Inflammatory macrophage treated with lipopolysaccharide for 1 hour (primary cell): ENCODE measurements around the gene ADAM23.

Experiments used
- DNase-seq, 2 donors: peaks; one replicate each; pipeline ENCODE4 v3.0.0-alpha.2; 2020 to 2022

Gene ADAM23

GRCh38 chr2:206443735-206444527 is 599 bp downstream of the ADAM23 start:
- no peak for DNase-seq

GRCh38 chr2:206445948-206446347 is 2.6 kb downstream of the ADAM23 start:
- DNase-seq, result no peak

- DNase-seq, result no peak
Measured at GRCh38 chr2:206452242-206452641, 8.9 kb downstream of the ADAM23 start.

GRCh38 chr2:206452750-206453149 is 9.4 kb downstream of the ADAM23 start:
- DNase-seq, result no peak

GRCh38 chr2:206456078-206456754 is 12.9 kb downstream of the ADAM23 start:
- no peak for DNase-seq

GRCh38 chr2:206457188-206457634 is 13.9 kb downstream of the ADAM23 start:
- no peak for DNase-seq

GRCh38 chr2:206462240-206462854 is 19.0 kb downstream of the ADAM23 start:
- no peak for DNase-seq

GRCh38 chr2:206463685-206464084 is 20.4 kb downstream of the ADAM23 start:
- no peak for DNase-seq

GRCh38 chr2:206464597-206464996 is 21.3 kb downstream of the ADAM23 start:
- no peak for DNase-seq

- no peak for DNase-seq
Measured at GRCh38 chr2:206471524-206472062, 28.3 kb downstream of the ADAM23 start.

- no peak for DNase-seq
Measured at GRCh38 chr2:206472094-206472493, 28.8 kb downstream of the ADAM23 start.

GRCh38 chr2:206474099-206474498 is 30.8 kb downstream of the ADAM23 start:
- no peak for DNase-seq

- DNase-seq, result no peak
Measured at GRCh38 chr2:206477296-206477695, 34.0 kb downstream of the ADAM23 start.

- no peak for DNase-seq
Measured at GRCh38 chr2:206478340-206478739, 35.0 kb downstream of the ADAM23 start.

- no peak for DNase-seq
Measured at GRCh38 chr2:206480161-206480560, 36.8 kb downstream of the ADAM23 start.

- DNase-seq, result no peak
Measured at GRCh38 chr2:206480620-206481019, 37.3 kb downstream of the ADAM23 start.

- no peak for DNase-seq
Measured at GRCh38 chr2:206481056-206481455, 37.7 kb downstream of the ADAM23 start.

GRCh38 chr2:206482123-206482522 is 38.8 kb downstream of the ADAM23 start:
- no peak for DNase-seq

- DNase-seq, result no peak
Measured at GRCh38 chr2:206482633-206483032, 39.3 kb downstream of the ADAM23 start.

- DNase-seq, result no peak
Measured at GRCh38 chr2:206488053-206488452, 44.7 kb downstream of the ADAM23 start.

- no peak for DNase-seq
Measured at GRCh38 chr2:206488623-206489022, 45.3 kb downstream of the ADAM23 start.

- DNase-seq, result no peak
Measured at GRCh38 chr2:206494061-206494460, 50.7 kb downstream of the ADAM23 start.

GRCh38 chr2:206502729-206503128 is 59.4 kb downstream of the ADAM23 start:
- DNase-seq, result no peak

- no peak for DNase-seq
Measured at GRCh38 chr2:206511283-206511682, 68.0 kb downstream of the ADAM23 start.
